HepG2 (cell line): Measurements from ENCODE around the gene FBXO41. TPM values are rescaled to one million over a fixed set of nuclear protein-coding genes. Genes with fewer than 3 reads are reported as not detected.

Source experiments
- AGO2 ChIP-seq: fragments of 200-400 bp; formaldehyde crosslinking; optimal IDR thresholded peaks from 2 replicates; pipeline ENCODE3; 2017; ENCODE audit warnings: mild to moderate bottlenecking, low read depth, low read length, moderate library complexity
- CHCHD3 ChIP-seq: sonication (generic); formaldehyde crosslinking; IDR thresholded peaks from 2 replicates; pipeline ENCODE4 v1.8.0; 2022; ENCODE audit warnings: mild to moderate bottlenecking, missing genetic modification reagents, moderate library complexity
- E2F5 ChIP-seq: sonication (generic); formaldehyde crosslinking; conservative IDR thresholded peaks from 2 replicates; pipeline ENCODE4 v1.4.0; 2020; ENCODE audit warnings: missing genetic modification reagents
- ETV5 ChIP-seq: IDR thresholded peaks from 2 replicates; pipeline ENCODE4 v1.6.1; 2018; ENCODE audit warnings: missing biosample characterization, missing genetic modification reagents, inconsistent platforms, borderline replicate concordance
- HES4 ChIP-seq: sonication (generic); formaldehyde crosslinking; IDR thresholded peaks from 2 replicates; pipeline ENCODE4 v1.9.0; 2021; ENCODE audit warnings: mild to moderate bottlenecking, missing genetic modification reagents, borderline replicate concordance
- JARID2 ChIP-seq: sonication (generic); formaldehyde crosslinking; IDR thresholded peaks from 2 replicates; pipeline ENCODE4 v1.8.1; 2023; ENCODE audit warnings: missing genetic modification reagents, inconsistent platforms; ENCODE audit not compliant: insufficient replicate concordance
- KDM2A ChIP-seq: sonication (generic); formaldehyde crosslinking; IDR thresholded peaks from 2 replicates; pipeline ENCODE4 v1.4.0; 2020; ENCODE audit warnings: low read depth, missing genetic modification reagents, borderline replicate concordance
- MATR3 ChIP-seq: sonication (generic); formaldehyde crosslinking; IDR thresholded peaks from 2 replicates; pipeline ENCODE4 v1.4.0; 2020; ENCODE audit warnings: missing genetic modification reagents
- MBNL3 ChIP-seq: fragments of 250-450 bp; sonication (Bioruptor Pico); conservative IDR thresholded peaks from 2 replicates; pipeline ENCODE4 v1.8.0; 2022; ENCODE audit warnings: mild to moderate bottlenecking, inconsistent platforms
- MTA3 ChIP-seq: sonication (generic); formaldehyde crosslinking; IDR thresholded peaks from 2 replicates; pipeline ENCODE4 v1.4.0; 2020; ENCODE audit warnings: missing genetic modification reagents
- MTERF4 ChIP-seq: sonication (generic); formaldehyde crosslinking; IDR thresholded peaks from 2 replicates; pipeline ENCODE4 v1.8.0; 2023; ENCODE audit warnings: mild to moderate bottlenecking, missing genetic modification reagents
- NFIC ChIP-seq: IDR thresholded peaks from 2 replicates; pipeline ENCODE4 v1.6.1; 2012; ENCODE audit warnings: mild to moderate bottlenecking, low read length, inconsistent platforms
- NR0B2 ChIP-seq: sonication (generic); formaldehyde crosslinking; IDR thresholded peaks from 2 replicates; pipeline ENCODE4 v1.4.0; 2020; ENCODE audit warnings: mild to moderate bottlenecking, missing genetic modification reagents
- NR2F6 ChIP-seq, 2 experiments: IDR thresholded peaks; 2 replicates each; pipeline ENCODE4 v1.6.1; 2016; ENCODE audit warnings: antibody characterized with exemption in 1 of 2, mild to moderate bottlenecking in 1 of 2
- POLR2G ChIP-seq: fragments of 200-400 bp; formaldehyde crosslinking; IDR thresholded peaks from 2 replicates; pipeline ENCODE4 v1.6.1; 2018; ENCODE audit warnings: mild to moderate bottlenecking, low read depth, low read length, moderate library complexity
- SIX4 ChIP-seq: sonication (generic); formaldehyde crosslinking; IDR thresholded peaks from 2 replicates; pipeline ENCODE4 v1.4.0; 2020; ENCODE audit warnings: missing genetic modification reagents
- ZFP62 ChIP-seq: sonication (generic); formaldehyde crosslinking; IDR thresholded peaks from 2 replicates; pipeline ENCODE4 v1.4.0; 2020; ENCODE audit warnings: missing genetic modification reagents
- ZFX ChIP-seq: sonication (generic); formaldehyde crosslinking; IDR thresholded peaks from 2 replicates; pipeline ENCODE4 v1.4.0; 2020; ENCODE audit warnings: mild to moderate bottlenecking, low read depth, missing genetic modification reagents, moderate library complexity
- ZNF260 ChIP-seq: sonication (generic); formaldehyde crosslinking; IDR thresholded peaks from 2 replicates; pipeline ENCODE4 v1.4.0; 2020; ENCODE audit warnings: missing genetic modification reagents, low read depth, mild to moderate bottlenecking, borderline replicate concordance
- ZNF34 ChIP-seq: sonication (generic); formaldehyde crosslinking; IDR thresholded peaks from 2 replicates; pipeline ENCODE4 v1.4.0; 2020; ENCODE audit warnings: mild to moderate bottlenecking, missing genetic modification reagents, borderline replicate concordance
- ZNF382 ChIP-seq: sonication (generic); formaldehyde crosslinking; IDR thresholded peaks from 2 replicates; pipeline ENCODE4 v1.5.0; 2020; ENCODE audit warnings: missing genetic modification reagents, mild to moderate bottlenecking, borderline replicate concordance
- ZNF446 ChIP-seq: sonication (generic); formaldehyde crosslinking; IDR thresholded peaks from 2 replicates; pipeline ENCODE4 v1.5.0; 2020; ENCODE audit warnings: mild to moderate bottlenecking, missing genetic modification reagents
- ZNF556 ChIP-seq: sonication (generic); formaldehyde crosslinking; IDR thresholded peaks from 2 replicates; pipeline ENCODE4 v1.4.0; 2020; ENCODE audit warnings: mild to moderate bottlenecking, missing genetic modification reagents, borderline replicate concordance
- ZNF576 ChIP-seq: sonication (generic); formaldehyde crosslinking; IDR thresholded peaks from 2 replicates; pipeline ENCODE4 v1.4.0; 2020; ENCODE audit warnings: mild to moderate bottlenecking, missing genetic modification reagents
- ZNF761 ChIP-seq: sonication (generic); formaldehyde crosslinking; conservative IDR thresholded peaks from 2 replicates; pipeline ENCODE4 v1.4.0; 2020; ENCODE audit warnings: mild to moderate bottlenecking, missing genetic modification reagents
- polyA plus RNA-seq, 8 experiments: library from polyadenylated mRNA; depleted of rRNA in 3 of 8; stranded (reverse) in 7 of 8; unstranded in 1 of 8; fragments of >200 nt; fragmentation: Illumina TruSeq in 4 of 8; extraction: Trizol in 4 of 8; gene quantifications; 2 replicates each; pipeline versions ENCODE4 v1.2.1 to v1.2.3, GENCODE V29; 2011 to 2016; ENCODE audit warnings: low read depth in 4 of 8, missing spikeins in 1 of 8, mixed read lengths in 1 of 8; ENCODE audit not compliant: insufficient read depth in 1 of 8
- total RNA-seq, 5 experiments: library from RNA; depleted of rRNA; stranded (reverse); fragments of >200 nt; fragmentation: Illumina TruSeq; extraction: Trizol; gene quantifications; 2 replicates each; pipeline ENCODE4 v1.2.3, GENCODE V29; 2016; ENCODE audit warnings: low read depth in 1 of 5

The FBXO41 gene
- total and polyA plus RNA-seq, 2 of the 13 experiments (the other 11 are each of a cell fraction or from before 2014, with no cell fraction given): 4.2 to 10.3 TPM

- TF ChIP-seq HES4 (CRISPR knock-in tag) (no peak), SIX4 (0 out of 2 replicates have a peak, but pooled peaks have one; percentile 15), MATR3 (peak; percentile 87; the same call in 1 of the 2 replicates), ETV5 (CRISPR knock-in tag) (no peak), ZNF556 (CRISPR knock-in tag) (0 out of 2 replicates have a peak, but pooled peaks have one; percentile 8), ZNF576 (CRISPR knock-in tag) (no peak), NR2F6 (IDR thresholded peaks at IDR 0.05) (no peak), NR2F6 (CRISPR knock-in tag; IDR thresholded peaks at IDR 0.05) (no peak), AGO2 (no peak), POLR2G (0 out of 2 replicates have a peak, but pooled peaks have one; percentile 57), ZNF34 (CRISPR knock-in tag) (0 out of 2 replicates have a peak, but pooled peaks have one; percentile 42), NFIC (no peak), MTA3 (CRISPR knock-in tag) (no peak), ZNF260 (CRISPR knock-in tag) (no peak), ZFX (CRISPR knock-in tag) (no peak), JARID2 (CRISPR knock-in tag) (no peak), MBNL3 (CRISPR knock-in tag) (no peak), ZNF382 (CRISPR knock-in tag) (no peak), NR0B2 (CRISPR knock-in tag) (peak; percentile 79; the same call in 1 of the 2 replicates), E2F5 (CRISPR knock-in tag) (no peak), ZNF761 (0 out of 2 replicates have a peak, but pooled peaks have one; percentile 20), MTERF4 (0 out of 2 replicates have a peak, but pooled peaks have one; percentile 25), CHCHD3 (CRISPR knock-in tag) (no peak), KDM2A (CRISPR knock-in tag) (no peak; the same call in 1 of the 2 replicates), ZNF446 (CRISPR knock-in tag) (0 out of 2 replicates have a peak, but pooled peaks have one; percentile 10), ZFP62 (CRISPR knock-in tag) (no peak)
Measured at GRCh38 chr2:73232403-73233153, 51.7 kb downstream of the FBXO41 start (continued).
